ENCODE data around the gene UPP1.
A peak's percentile ranks its signal among the peaks of the same experiment; 100 is the strongest.
"Not testable (repeated sequence)": the region's sequence is repeated elsewhere in the genome, so short reads cannot be mapped to it uniquely, and the experiment has no call there.

The UPP1 gene

GRCh38 chr7:48089046-48090003 lies at the start of gene UPP1:
Gene UPP1 (plus strand): TSS chr7:48089265. CDS start chr7:48094784, 5,519 bp downstream.
- DNase-seq, result peak in 48 of 56 donors; percentile 27 to 87 (median 67)

- peak in 1 of 56 donors; percentile 5 for DNase-seq
Measured at GRCh38 chr7:48040944-48041652, 48.0 kb upstream of the UPP1 start.

- DNase-seq, result no peak
Measured at GRCh38 chr7:48041653-48041970, 47.5 kb upstream of the UPP1 start.

- DNase-seq, result no peak
Measured at GRCh38 chr7:48042216-48042615, 46.8 kb upstream of the UPP1 start.

- no peak for DNase-seq
Measured at GRCh38 chr7:48042636-48043035, 46.4 kb upstream of the UPP1 start.

- no peak for DNase-seq
Measured at GRCh38 chr7:48045195-48045765, 43.8 kb upstream of the UPP1 start.

- no peak for DNase-seq
Measured at GRCh38 chr7:48046458-48046857, 42.6 kb upstream of the UPP1 start.

GRCh38 chr7:48048113-48048512 lies 41.0 kb upstream of the UPP1 start:
- no peak for DNase-seq

- DNase-seq, result peak in 2 of 56 donors; percentile 3 to 8
Measured at GRCh38 chr7:48049850-48050249, 39.2 kb upstream of the UPP1 start.

GRCh38 chr7:48052748-48053147 lies 36.3 kb upstream of the UPP1 start:
- no peak for DNase-seq

GRCh38 chr7:48053736-48054135 lies 35.3 kb upstream of the UPP1 start:
- no peak for DNase-seq

- no peak for DNase-seq
Measured at GRCh38 chr7:48058990-48059389, 30.1 kb upstream of the UPP1 start.

- DNase-seq, result no peak
Measured at GRCh38 chr7:48059706-48060105, 29.4 kb upstream of the UPP1 start.

GRCh38 chr7:48063985-48064384 lies 25.1 kb upstream of the UPP1 start:
- DNase-seq, result no peak

- DNase-seq, result no peak
Measured at GRCh38 chr7:48067475-48067874, 21.6 kb upstream of the UPP1 start.

- no peak for DNase-seq
Measured at GRCh38 chr7:48074204-48074654, 14.8 kb upstream of the UPP1 start.

- DNase-seq, result no peak
Measured at GRCh38 chr7:48077423-48077822, 11.6 kb upstream of the UPP1 start.

- DNase-seq, result no peak
Measured at GRCh38 chr7:48078470-48078869, 10.6 kb upstream of the UPP1 start.

- DNase-seq, result not testable (repeated sequence)
Measured at GRCh38 chr7:48082378-48082777, 6.7 kb upstream of the UPP1 start.

GRCh38 chr7:48083114-48083830 lies 5.8 kb upstream of the UPP1 start:
- DNase-seq, result no peak

- no peak for DNase-seq
Measured at GRCh38 chr7:48084727-48085432, 4.2 kb upstream of the UPP1 start.
